NCI-H2227 (cell line): Measurements from ENCODE around the gene CDH19.
"Not testable (repeated sequence)": the region's sequence is repeated elsewhere in the genome, so short reads cannot be mapped to it uniquely, and the experiment has no call there.

ENCODE experiments used
- DNase-seq: peaks from one replicate; lab custom pipeline; 2025; ENCODE audit not compliant: unreplicated experiment; lab: John Stamatoyannopoulos, UW

CDH19 gene

DNA sequence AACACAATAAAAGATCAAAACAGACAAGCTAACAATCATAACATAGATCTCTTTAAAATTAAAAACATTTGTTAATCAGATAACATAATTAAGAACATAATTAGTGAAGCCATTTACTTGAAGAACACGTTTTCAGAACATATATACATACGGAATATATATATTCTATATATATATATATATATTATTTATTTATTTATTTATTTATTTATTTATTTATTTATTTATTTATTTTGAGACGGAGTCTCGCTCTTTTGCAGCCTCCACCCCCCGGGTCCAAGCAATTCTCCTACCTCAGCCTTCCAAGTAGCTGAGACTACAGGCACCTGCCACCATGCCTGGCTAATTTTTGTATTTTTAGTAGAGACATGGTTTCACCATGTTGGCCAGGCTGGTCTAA, 137.7 kb downstream of the CDH19 start:
- not testable (repeated sequence) for DNase-seq

GRCh38 chr18:66461344-66461743, 142.5 kb downstream of the CDH19 start:
- DNase-seq: no peak

GRCh38 chr18:66457245-66457644, 146.6 kb downstream of the CDH19 start:
- DNase-seq: no peak
